B cell (primary cell): Measurements from ENCODE around the gene P4HA1. TPM values are rescaled to one million over a fixed set of nuclear protein-coding genes. Genes with fewer than 3 reads are reported as not detected.
"Not testable (repeated sequence)": the region's sequence is repeated elsewhere in the genome, so short reads cannot be mapped to it uniquely, and the experiment has no call there.

ENCODE experiments used
- ATAC-seq: fragments of 200-7000 bp; cut with Tn5 transposase; one replicate; pipeline ENCODE4 v1.10.0; 2021; ENCODE audit warnings: low read depth, mild to moderate bottlenecking, moderate number of reproducible peaks, moderate library complexity
- CTCF ChIA-PET: fragments of 350-600 bp; sonication (Branson Sonifier 250); formaldehyde crosslinking; loops from one replicate; lab custom pipeline; 2021; ENCODE audit warnings: antibody characterized with exemption, inconsistent platforms; lab: Charles Lee
- POLR2A ChIA-PET: fragments of 350-600 bp; sonication (Branson Sonifier 250); formaldehyde crosslinking; loops from one replicate; lab custom pipeline; 2021; ENCODE audit warnings: antibody characterized with exemption; lab: Charles Lee
- DNase-seq: peaks from one replicate; pipeline ENCODE4 v3.0.0; 2013
- H2AFZ ChIP-seq: 2 replicates; pipeline ENCODE4 v1.6.1; 2012; ENCODE audit warnings: mild to moderate bottlenecking, low read depth, low read length; ENCODE audit not compliant: insufficient read depth, poor library complexity, severe bottlenecking
- H3K27ac ChIP-seq, 2 donors: 1 replicate in 1 of 2; 2 replicates in 1 of 2; pipeline ENCODE4 v1.5.1; 2012 to 2013; ENCODE audit warnings: low read length in 2 of 2, mild to moderate bottlenecking in 2 of 2, moderate library complexity in 1 of 2
- H3K27me3 ChIP-seq, 4 experiments: fragments of 200-600 bp in 1 of 4; sonication (generic) in 1 of 4; replicated peaks in 1 of 4; 1 replicate in 2 of 4; 2 replicates in 2 of 4; pipeline versions ENCODE4 v1.6.1 to v1.7.0; 2013 to 2016; ENCODE audit warnings: low read length in 3 of 4, mild to moderate bottlenecking in 2 of 4, mixed read lengths in 1 of 4, moderate library complexity in 1 of 4; ENCODE audit not compliant: insufficient read depth in 4 of 4, control insufficient read depth in 3 of 4; ENCODE audit errors: control extremely low read depth in 1 of 4
- H3K36me3 ChIP-seq, 2 experiments: replicated peaks in 1 of 2; 1 replicate in 1 of 2; 2 replicates in 1 of 2; pipeline versions ENCODE4 v1.6.1 to v1.7.1; 2013; ENCODE audit warnings: low read length in 1 of 2; ENCODE audit not compliant: insufficient read depth in 2 of 2, control insufficient read depth in 1 of 2; ENCODE audit errors: control extremely low read depth in 1 of 2, extremely low read depth in 1 of 2
- H3K4me1 ChIP-seq, 2 donors: fragments of 200-600 bp in 1 of 2; sonication (generic) in 1 of 2; 1 replicate in 1 of 2; 2 replicates in 1 of 2; pipeline versions ENCODE4 v1.5.1 to v1.6.1; 2013 to 2017; ENCODE audit warnings: low read length in 2 of 2; ENCODE audit not compliant: control insufficient read depth in 2 of 2, insufficient read depth in 2 of 2
- H3K4me2 ChIP-seq: replicated peaks from 2 replicates; pipeline ENCODE3; 2012; ENCODE audit warnings: mild to moderate bottlenecking, low read depth, low read length; ENCODE audit not compliant: poor library complexity, severe bottlenecking
- H3K4me3 ChIP-seq, 5 experiments: fragments of 200-600 bp in 1 of 5; sonication (generic) in 1 of 5; 1 replicate in 3 of 5; 2 replicates in 2 of 5; pipeline versions ENCODE4 v1.5.1 to v1.7.0; 2011 to 2016; ENCODE audit warnings: low read length in 4 of 5, mild to moderate bottlenecking in 4 of 5, low read depth in 2 of 5, control low read depth in 1 of 5, moderate library complexity in 1 of 5; ENCODE audit not compliant: insufficient read depth in 1 of 5; ENCODE audit errors: control extremely low read depth in 1 of 5, extremely low read depth in 1 of 5
- H3K79me2 ChIP-seq: fragments of 200-600 bp; sonication (generic); one replicate; pipeline ENCODE4 v1.6.0; 2016; ENCODE audit warnings: low read length; ENCODE audit not compliant: control insufficient read depth, insufficient read depth
- H3K9ac ChIP-seq: fragments of 200-600 bp; sonication (generic); 2 replicates; pipeline ENCODE4 v1.6.1; 2017; ENCODE audit warnings: mild to moderate bottlenecking, low read length, moderate library complexity
- H3K9me3 ChIP-seq, 3 donors: one replicate each; pipeline versions ENCODE4 v1.6.1 to v1.7.1; 2013; ENCODE audit warnings: low read length in 2 of 3; ENCODE audit not compliant: control insufficient read depth in 2 of 3, insufficient read depth in 1 of 3; ENCODE audit errors: control extremely low read depth in 1 of 3
- H4K20me1 ChIP-seq: 2 replicates; pipeline ENCODE4 v1.6.0; 2012; ENCODE audit warnings: mild to moderate bottlenecking, low read length; ENCODE audit not compliant: insufficient read depth, control insufficient read depth, poor library complexity, severe bottlenecking
- H3K27ac Mint-ChIP-seq: one replicate; pipeline ENCODE4 v1.8.0; 2021; ENCODE audit warnings: mixed read lengths
- H3K27me3 Mint-ChIP-seq: one replicate; pipeline ENCODE4 v1.8.0; 2021; ENCODE audit warnings: mixed read lengths
- H3K4me1 Mint-ChIP-seq: one replicate; pipeline ENCODE4 v1.8.0; 2021; ENCODE audit warnings: mixed read lengths
- H3K4me3 Mint-ChIP-seq: one replicate; pipeline ENCODE4 v1.8.0; 2021; ENCODE audit warnings: mixed read lengths
- H3K9me3 Mint-ChIP-seq: one replicate; pipeline ENCODE4 v1.8.0; 2022; ENCODE audit warnings: mixed read lengths; ENCODE audit not compliant: insufficient read depth
- WGBS: methylation state at CpG from one replicate; pipeline ENCODE4 v1.1.5; 2013; ENCODE audit warnings: missing lambda C conversion rate; ENCODE audit not compliant: insufficient coverage; 5-methylcytosine and 5-hydroxymethylcytosine counted together
- intact Hi-C: fragments of 100-400 bp; cut with micrococcal nuclease; formaldehyde crosslinking; loops from one replicate; pipeline ENCODE4 v1.10.0; 2022
- polyA plus RNA-seq: library from polyadenylated mRNA; depleted of rRNA; stranded (reverse); fragments of >200 nt; gene quantifications from 2 replicates; pipeline ENCODE4 v1.2.3, GENCODE V29; 2012
- total RNA-seq, 2 donors: library from RNA; stranded (reverse); fragments of 120-200 nt in 1 of 2; gene quantifications; 1 replicate in 1 of 2; 2 replicates in 1 of 2; pipeline versions ENCODE4 v1.2.3 to v1.2.4, GENCODE V29; 2013 to 2022

Gene P4HA1
- total and polyA plus RNA-seq, 2 donors (not counting 1 experiment from before 2014, with no cell fraction given) = 12.8 to 19.0 TPM

GRCh38 chr10:72989771-72990170, 106.9 kb downstream of the P4HA1 start:
- 94% methylated on average over 6 of the region's 7 CpGs for WGBS
- POLR2A ChIA-PET, H3K27ac Mint-ChIP-seq, H3K4me2 ChIP-seq, ATAC-seq, H2AFZ ChIP-seq, H3K36me3 ChIP-seq, H3K79me2 ChIP-seq, H3K4me1 Mint-ChIP-seq, H3K27ac ChIP-seq, H3K4me1 ChIP-seq, CTCF ChIA-PET, H3K4me3 ChIP-seq, intact Hi-C loops, H3K4me3 Mint-ChIP-seq, DNase-seq, H3K9me3 Mint-ChIP-seq, H3K27me3 Mint-ChIP-seq, H4K20me1 ChIP-seq, H3K9ac ChIP-seq, H3K27me3 ChIP-seq, H3K9me3 ChIP-seq: not testable (repeated sequence)

GRCh38 chr10:72984618-72985017, 112.0 kb downstream of the P4HA1 start:
- no CpG with 5 or more reads among the region's 4 CpGs for WGBS
- H4K20me1 ChIP-seq, H3K4me1 Mint-ChIP-seq, H3K4me3 ChIP-seq, H3K36me3 ChIP-seq, H3K27me3 Mint-ChIP-seq, DNase-seq, H3K4me1 ChIP-seq, H3K27ac ChIP-seq, intact Hi-C loops, H3K27ac Mint-ChIP-seq, H3K4me2 ChIP-seq, H3K4me3 Mint-ChIP-seq, H3K79me2 ChIP-seq, POLR2A ChIA-PET, H3K9me3 Mint-ChIP-seq, CTCF ChIA-PET, ATAC-seq, H3K9ac ChIP-seq, H2AFZ ChIP-seq: not testable (repeated sequence)
- Histone ChIP-seq H3K27me3 (peaks cover 0 to 16% (median 1%) of the 10 kb centered on the region in 4 experiments), H3K9me3 (peaks cover 0 to 27% (median 12%) of the 10 kb centered on the region in 3 donors)
